ENCODE results near the gene CD101.

The CD101 gene

DNA sequence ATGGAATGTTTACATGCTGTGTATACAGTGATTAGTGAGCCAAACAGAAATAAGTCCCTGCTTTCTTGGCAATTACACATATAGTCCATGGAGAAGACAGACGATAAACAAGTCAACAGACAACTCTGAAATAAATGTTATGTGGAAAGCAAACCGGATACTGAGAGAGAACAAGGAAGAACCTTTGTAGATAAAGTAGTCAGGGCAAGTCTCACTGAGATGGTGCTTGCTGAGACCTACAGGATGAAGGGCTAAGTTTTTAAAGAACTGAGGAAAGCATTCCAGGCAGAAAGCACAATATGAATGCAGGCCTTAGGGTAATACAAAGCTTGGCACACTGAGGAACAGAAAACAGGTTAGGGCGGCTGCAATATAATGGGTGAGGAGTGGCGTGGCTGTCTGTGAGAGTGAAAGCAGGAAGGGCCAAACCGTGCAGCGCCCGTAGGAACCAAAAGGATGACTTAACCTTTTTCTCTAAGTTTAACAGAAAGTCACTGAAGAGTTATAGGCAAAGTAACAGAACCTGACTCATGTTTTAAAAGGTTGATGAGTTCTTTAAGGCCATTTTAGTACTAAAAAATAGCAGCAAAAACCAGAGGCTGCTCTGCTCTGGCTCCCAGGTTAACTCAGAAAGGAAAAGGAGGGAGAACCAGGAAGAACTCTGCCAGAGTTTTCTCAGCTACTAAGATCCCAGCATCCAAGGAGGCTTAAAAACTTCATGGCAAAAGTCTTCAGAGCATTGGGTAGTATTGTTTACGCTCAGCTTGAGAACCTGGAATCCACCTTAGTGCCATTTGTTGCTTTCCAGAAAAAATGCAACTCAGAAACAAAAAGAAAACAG, 49.9 kb downstream of the CD101 start:
- DNase-seq (ENCODE audit: low spot score) = no peak

- DNase-seq (ENCODE audit: low spot score) = no peak
These were observed 52.5 kb downstream of the CD101 start for GRCh38 chr1:117054068-117054467.

DNA sequence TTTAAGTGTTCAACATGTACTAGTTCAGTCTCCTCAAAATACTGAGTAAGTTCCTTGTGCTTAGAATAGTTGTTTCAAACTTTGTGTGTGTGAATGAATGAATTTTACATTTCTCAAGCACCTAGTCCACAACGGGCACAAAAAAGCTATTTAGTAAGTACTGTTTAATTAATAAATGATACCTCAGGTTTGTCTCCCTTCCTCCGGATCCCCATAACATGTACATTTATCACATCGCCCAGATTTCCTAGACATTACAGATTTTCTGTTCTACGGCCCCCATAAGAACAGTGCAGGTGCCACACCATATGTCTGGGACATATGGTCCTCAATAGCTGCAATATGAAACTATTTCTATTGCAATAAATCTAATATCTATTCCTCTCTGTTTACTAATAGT, 57.2 kb downstream of the CD101 start:
- no peak for DNase-seq (ENCODE audit: low spot score)

DNA sequence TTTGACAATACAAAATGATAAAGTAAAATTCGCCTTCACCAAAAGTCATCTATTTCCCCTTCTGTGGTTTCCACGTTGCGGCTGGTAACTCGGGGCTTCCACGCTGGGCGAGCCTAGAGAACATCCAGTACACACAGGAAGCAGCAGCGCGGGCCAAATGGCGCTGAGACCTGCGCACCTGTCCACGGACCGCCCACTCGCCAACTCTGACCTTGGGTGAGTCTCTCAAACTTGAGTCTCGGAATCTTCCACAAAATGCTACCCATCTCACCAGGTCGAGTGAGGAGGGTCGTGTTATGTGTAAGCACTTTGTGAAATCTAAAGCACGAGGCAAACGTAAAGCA, 57.7 kb downstream of the CD101 start:
- no peak for DNase-seq (ENCODE audit: low spot score)

GRCh38 chr1:117059678-117060440, 58.3 kb downstream of the CD101 start, which contains the start of gene TTF2:
Gene TTF2, plus strand, starts transcription at chr1:117060326. Its CDS starts 21 bp downstream, at chr1:117060347.
- peak; percentile 98 for DNase-seq (ENCODE audit: low spot score)

DNA sequence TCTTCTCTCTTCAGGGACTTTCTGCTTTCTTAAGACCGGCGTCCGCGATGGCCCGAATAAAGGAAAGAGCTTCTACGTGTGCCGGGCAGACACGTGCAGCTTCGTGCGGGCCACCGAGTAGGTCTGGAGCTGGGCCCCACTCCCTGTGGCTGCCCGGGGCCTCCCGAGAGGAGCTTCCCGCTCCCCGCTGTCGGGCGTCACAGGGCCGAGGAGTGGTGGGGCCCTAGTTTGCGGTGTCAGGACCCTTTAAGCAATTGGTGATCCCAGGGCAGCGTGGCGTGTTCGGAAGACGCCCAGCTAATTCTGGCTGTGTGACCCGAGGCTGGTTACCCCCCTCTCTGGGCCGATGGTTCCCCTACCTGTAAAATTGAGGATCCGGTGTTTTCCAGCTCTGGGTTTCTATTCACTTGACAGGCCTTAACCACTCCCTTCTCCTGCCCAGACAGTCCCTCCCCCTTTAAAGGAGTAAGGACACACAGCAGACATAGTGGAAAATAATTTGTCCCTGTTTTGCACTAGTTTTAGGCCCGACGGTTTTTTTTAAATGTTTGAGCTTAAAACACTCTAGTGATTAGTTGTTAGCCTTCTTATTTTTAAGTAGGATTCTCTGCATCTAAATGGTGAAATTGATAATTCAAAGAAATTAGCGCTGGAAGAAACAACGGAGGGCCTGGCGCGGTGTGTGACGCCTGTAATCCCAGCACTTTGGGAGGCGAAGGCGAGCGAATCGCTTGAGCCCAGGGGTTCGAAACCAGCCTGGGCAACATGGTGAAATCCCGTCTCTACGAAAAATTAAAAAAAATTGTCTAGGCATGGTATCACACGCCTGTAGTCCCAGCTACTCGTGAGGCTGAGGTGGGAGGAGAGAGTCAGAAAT, 59.1 kb downstream of the CD101 start:
- DNase-seq (ENCODE audit: low spot score) = peak; percentile 60

GRCh38 chr1:117061986-117062415, 60.4 kb downstream of the CD101 start:
- peak; percentile 53 for DNase-seq (ENCODE audit: low spot score)

DNA sequence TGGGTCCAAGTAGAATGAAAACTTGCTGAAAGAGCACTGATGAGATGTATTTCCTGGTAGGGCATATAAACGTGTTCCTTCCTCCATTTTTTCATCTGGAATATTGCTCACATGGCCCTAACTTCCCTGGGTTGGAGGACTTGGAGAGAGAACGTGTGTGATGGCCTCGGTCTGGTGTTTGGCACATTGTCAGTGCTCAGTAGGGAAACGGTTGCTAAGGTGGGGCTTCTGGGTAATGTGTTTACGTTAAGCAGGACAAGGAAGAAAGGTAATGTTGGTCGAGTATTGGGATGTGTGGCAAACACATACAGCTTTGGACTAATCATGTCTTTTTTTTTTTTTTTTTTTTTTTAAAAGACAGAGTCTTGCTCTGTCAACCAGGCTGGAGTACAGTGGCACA, 64.8 kb downstream of the CD101 start:
- DNase-seq (ENCODE audit: low spot score) = no peak

- DNase-seq (ENCODE audit: low spot score) = peak; percentile 71
These were observed 66.2 kb downstream of the CD101 start for GRCh38 chr1:117067533-117068370.

- no peak for DNase-seq (ENCODE audit: low spot score)
These were observed 67.0 kb downstream of the CD101 start for GRCh38 chr1:117068580-117068979.

GRCh38 chr1:117069220-117069844, 67.8 kb downstream of the CD101 start:
- no peak for DNase-seq (ENCODE audit: low spot score)

DNA sequence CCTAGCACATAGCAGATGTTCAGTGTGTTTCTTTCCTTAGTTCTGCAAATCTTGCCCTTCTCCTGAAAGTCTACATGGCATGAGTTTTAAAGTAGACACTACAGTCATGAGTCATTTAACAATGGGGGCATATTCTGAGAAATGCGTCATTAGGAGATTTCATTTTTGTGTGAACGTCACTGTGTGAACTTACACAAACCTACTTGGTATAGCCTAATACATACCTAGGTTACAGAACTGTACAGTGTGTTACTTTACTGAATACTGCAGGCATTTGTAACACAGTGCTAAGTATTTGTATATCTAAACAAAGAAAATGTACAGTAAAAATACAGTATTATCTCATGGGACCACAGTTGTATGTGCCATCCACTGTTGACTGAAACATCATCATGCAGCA, 68.6 kb downstream of the CD101 start:
- no peak for DNase-seq (ENCODE audit: low spot score)

GRCh38 chr1:117076648-117077047, 75.1 kb downstream of the CD101 start:
- no peak for DNase-seq (ENCODE audit: low spot score)

DNA sequence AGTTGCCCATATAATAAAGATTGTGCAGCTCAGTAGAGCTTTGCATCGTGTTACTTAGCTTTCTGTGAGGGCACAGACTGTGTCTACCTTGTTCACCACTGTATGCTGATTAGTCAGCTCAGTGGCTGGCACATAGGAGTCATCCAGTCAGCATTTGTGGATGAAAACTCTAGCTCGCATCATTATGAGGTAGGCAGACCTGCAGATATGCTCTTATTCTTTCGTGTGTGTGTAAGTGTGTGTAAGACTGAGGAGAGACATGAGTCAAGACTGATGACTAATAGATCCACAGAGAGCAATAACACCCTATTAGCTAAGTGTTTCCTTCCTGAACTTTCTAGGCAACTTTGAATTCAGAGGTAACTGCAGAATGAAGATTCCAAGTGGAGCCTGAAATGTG, 75.7 kb downstream of the CD101 start:
- peak; percentile 42 for DNase-seq (ENCODE audit: low spot score)

DNA sequence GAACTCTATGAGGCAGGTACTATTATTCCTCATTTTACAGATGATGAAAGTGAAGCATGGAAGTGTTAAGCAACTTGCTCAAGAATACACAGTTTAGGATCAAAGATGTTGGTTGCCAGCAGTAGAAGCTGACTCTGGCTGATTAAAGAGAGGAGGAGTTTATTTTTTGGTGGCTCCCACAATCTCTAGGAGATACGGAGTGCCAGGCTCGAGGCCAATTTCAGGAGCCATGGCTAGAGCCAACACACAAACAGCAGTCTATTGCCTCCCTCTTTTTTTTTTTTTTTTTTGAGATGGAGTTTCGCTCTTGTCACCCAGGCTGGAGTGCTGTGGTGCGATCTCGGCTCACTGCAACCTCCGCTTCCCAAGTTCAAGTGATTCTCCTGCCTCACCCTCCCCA, 78.2 kb downstream of the CD101 start:
- no peak for DNase-seq (ENCODE audit: low spot score)

- DNase-seq (ENCODE audit: low spot score) = no peak
These were observed 82.7 kb downstream of the CD101 start for GRCh38 chr1:117084231-117084630.
